Stimulated activated CD4-positive, alpha-beta T cell treated with anti-CD3 and anti-CD28 coated beads, Interleukin-2, amount 100 ng/mL, for 24 hours (primary cell): ENCODE data around the gene NFAM1.

ENCODE experiments used
- DNase-seq, 2 donors: peaks; one replicate each; pipeline ENCODE4 v3.0.0-alpha.2; 2020

Gene NFAM1

DNA sequence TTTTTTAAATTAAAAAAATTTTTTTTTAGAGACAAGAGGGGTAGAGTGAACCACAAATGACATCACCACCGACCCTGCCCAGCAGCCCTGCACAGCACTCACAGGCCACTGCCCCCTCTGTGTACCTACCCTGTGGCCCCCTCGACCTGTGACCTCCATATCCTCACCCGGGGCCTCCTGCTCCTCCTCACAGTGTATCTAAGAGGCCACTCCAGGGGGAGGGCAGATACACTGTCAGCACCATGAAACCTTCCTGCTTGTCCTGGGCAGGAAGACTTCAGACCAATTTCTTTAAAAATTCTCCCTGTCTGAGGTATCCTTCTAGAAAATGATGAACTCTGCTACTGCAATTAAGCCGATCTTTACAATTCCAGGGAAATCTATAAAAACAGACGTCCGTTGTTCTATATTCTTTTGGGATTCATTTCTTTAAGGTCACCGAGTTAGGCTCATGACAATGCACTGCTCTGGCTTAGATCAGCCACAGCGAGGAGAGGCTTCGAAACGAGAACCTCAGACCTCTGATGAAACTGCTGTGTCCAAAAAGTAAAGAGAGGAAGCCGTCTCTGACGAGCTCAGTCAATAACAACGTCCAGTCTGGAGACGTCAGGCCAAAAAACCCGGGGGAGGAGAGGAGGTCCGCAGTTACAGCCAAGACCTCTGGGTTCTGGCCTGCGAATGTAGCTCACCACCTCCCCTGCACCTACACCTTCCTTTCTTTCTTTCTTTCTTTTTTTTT lies 17.5 kb downstream of the NFAM1 start:
- no peak for DNase-seq

DNA sequence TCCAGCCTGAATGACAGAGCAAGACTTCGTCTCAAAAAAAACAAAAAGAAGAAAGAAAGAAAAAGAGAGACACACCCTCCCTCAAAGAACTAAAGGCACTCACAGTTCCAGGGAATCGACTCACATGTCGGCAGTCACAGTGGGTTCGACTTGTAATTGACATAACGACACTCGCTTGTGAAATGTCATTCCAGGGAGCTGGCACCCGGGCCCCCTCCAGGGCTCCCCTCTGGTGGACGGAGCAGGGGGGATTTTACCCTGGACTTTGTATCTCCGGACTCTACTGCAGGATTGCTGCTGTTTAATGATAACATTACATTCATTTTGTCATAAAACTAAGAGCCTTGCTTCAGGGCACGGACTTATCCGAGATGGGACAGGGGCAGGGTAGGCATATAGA lies 18.2 kb downstream of the NFAM1 start:
- no peak for DNase-seq

DNA sequence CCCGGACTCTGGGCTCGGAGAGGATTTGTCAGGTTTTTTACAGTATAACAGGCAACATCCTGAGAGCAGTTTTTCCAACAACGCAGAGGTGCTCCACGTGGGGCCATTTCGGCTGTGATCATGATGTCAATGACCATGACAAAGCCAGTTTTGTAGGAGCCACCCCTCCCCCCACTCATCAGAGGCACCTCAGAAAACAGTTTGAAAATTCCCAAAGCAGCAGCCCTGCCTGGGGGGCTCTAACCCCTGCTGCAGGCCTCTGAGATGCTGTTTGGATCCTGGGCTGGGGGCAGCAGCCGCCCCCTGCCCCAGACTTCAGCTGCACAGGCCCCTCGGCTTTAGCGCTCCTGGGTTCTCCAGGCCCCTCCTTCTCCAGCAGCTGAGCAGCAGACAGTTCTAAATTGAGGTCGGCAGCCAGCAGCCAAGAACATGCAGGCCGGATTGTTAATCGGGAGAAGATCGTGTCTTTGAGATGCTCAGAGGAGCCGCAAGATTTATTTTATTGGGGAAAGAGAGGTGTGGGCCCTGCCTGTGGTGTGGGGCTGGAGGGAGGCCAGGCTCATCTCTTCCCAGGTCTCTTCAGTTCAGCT lies 19.4 kb downstream of the NFAM1 start:
- DNase-seq: no peak

DNA sequence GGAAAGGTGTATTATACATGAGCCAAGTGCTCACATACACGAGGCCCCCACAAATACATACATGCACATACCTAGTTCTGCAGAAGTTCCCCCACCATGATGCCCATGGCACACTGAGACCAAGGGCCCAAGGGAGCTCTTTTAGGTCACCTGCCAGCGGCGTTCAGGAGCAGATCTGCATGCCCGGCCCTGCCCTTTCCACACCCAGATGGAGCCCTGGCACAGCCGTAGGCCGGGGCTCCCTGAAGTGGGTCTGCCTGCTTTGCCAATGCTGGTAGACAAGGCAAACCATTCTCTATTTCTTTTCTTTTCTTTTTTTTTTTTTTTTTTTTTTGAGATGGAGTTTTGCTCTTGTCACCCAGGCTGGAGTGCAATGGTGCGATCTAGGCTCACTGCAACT lies 21.5 kb downstream of the NFAM1 start:
- DNase-seq: no peak

DNA sequence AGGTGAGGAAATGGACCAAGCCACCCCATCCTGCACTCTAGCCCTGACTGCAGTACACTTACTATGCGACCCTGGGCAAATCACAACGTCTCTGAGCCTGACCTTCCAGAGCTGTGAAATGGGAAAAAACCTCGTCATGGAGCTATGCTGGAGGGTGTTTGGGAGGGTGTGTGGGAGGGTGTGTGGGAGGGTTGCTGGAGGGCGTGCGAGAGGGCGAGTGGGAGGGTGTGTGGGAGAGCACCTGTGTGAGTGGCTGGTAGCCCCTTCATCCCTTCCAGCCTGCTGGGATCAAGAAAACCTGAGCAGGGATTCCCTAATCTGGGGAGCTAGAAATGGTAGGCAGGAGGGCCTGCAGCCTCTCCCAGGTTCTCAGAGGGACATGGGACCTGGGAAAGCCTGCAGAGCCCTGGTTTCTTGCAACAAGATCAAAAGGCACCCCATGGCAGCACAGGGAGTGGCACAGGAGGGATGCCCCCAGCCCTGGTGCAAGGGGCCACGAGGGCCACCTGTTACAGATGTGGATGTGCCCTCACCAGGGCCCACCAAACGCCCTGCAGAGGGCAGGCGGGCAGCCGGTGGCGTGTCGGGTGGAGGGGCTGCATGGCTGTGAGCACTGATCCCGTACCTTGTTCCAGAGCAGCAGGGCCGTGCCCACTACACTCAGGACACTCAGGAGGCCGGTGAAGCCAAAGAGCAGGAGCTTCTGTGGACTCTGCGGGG lies 23.2 kb downstream of the NFAM1 start:
- no peak for DNase-seq

DNA sequence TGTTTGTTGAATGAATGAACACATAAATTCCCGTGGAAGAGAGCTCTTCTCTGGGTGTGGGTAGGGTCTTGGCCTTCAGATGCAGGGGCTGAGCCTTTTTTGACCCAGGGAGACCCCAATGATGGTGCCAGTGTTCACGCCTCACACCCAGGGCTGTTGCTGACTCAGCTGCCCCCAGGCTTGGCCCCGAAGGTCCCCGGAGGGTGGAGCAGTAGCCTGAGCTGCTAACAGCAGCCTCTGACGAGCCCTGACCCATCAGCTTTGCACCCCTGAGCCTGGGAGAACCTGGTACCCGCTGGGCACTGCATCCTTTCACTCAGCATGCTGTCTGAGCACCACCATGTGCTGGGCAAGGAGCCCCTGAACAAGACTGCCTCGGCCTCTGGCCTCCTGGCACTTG lies 23.9 kb downstream of the NFAM1 start:
- no peak for DNase-seq

DNA sequence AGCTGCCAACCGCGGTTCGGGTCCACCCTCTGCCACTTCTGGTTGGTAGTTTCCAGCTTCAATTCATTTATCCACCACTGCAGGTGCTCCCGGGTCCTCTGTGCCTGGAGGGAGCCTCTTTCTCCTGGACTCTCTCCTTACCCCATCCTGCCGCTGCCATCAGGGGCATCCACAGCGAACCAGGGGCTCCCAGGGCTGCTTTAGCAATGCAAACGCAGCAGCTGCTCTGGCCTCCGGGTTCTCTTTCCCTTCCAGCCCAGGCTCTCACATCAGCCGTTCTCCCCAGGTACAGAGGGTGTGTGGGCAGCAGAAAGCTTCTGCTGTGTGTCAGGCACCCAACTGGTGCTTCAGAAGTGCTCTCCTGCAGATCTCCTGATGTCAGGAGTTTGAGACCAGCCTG lies 27.9 kb downstream of the NFAM1 start:
- no peak for DNase-seq

DNA sequence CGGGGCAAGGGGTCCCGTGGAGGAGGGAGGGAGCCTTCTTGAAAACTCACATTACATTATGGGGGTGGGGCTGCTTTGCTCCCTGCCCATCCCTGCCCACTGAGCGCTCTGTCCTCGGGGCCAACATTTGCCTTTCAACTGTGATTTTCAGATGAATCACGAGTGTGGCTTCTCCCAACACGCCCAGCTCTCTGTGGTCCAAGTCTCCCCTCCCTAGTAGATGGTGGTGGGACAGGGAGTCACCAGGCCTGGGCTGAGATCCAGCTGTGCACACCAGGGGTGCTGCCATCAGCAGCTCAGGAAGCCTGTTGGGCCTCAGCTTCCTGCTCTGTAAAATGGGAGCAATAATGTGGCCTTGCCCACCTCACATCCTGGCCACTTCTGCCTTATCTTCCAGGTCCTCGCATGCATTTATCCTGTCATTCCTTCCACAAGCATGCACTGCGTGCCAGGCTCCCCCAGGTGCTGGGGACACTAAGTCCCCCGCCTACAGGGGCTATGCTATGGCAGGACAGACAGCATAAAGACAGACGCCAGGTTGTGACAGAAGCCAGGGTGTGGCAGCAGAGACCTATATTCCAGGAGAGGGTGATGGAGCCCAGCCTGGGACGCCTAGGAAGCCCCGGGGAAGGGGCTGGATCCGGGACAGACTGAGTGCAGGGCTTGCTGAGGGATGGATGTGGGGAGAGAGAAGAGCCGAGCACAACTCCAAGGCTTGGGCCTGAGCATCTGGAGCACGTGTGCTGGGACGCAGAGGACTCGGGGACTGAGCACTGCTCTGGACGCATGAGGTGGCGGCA lies 30.5 kb downstream of the NFAM1 start:
- no peak for DNase-seq

DNA sequence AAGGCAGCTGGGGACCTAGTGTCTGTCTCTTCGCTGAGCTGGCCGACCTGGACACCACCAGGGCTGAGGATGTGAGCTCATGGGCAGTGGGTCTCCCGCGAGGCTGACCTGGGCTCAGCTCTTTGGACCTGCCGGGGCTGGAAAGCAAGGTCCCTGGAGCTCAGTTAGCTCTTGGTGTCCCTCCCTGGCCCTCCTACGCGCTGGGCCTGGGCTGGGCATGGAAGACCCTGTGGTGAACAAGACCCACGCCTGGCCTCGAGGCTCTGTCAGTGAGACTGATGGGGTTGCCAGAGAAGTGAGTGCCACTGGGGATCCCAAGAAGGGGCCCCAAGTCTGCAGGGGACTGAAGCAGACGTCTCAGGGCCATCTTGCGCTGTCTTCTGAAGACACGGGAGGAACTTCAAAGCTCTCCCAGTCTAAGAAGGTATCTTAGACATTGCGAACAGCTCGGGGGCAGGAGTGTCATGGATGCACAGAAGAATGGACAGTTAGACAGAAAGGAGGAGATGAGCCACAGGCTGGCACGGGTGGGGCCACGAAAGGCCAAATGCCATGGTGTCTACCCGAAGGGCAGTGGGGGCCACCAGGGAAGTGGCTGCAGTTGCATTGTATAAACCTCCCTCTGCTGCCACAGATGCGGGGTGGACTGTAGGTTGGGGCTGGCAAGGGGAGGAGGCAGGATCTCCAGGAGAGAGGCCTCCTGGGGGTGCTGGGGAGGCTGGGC lies 31.2 kb downstream of the NFAM1 start:
- no peak for DNase-seq

DNA sequence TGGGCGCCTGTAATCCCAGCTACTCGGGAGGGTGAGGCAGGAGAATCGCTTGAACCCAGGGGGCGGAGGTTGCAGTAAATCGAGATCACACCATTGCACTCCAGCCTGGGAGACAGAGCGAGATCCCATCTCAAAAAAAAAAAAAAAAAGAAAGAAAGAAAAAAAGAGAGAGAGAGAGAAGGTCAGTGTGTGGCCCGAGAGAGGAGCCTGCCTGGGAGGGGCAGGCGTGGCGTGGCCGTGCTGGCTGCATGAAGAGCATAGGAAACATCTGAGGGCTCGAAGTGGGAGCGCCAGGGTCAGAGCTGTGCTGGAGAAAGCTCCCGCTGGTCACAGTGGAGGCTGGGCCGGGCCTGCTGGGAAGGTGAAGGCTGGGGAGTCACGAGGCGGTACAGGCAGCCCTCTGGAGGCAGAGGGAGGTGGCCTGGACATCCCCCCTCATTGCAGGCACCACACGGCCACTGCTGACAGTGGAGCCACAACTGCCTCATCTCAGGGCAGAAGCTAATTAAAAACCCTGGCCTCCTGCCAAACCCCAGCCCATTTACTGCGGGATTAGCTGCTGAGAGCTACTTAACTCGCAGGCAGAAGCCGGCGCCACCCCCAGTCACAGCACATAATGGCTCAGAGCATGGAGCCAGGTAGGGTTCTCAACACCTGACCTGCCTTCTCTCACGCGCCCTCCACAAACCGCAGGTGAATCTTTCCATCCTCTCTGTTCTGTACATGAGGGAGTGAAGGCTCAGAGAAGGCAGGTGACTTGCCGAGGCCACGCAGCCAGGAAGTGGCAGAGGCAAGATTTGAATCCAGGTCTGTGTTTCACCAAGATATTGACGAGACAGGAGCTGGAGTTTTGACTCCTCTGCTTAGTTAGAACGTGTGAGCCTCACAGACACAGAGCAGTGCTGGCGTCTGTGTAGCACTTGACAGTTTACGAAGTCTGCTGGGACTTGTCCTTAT lies 32.6 kb downstream of the NFAM1 start:
- DNase-seq: no peak

DNA sequence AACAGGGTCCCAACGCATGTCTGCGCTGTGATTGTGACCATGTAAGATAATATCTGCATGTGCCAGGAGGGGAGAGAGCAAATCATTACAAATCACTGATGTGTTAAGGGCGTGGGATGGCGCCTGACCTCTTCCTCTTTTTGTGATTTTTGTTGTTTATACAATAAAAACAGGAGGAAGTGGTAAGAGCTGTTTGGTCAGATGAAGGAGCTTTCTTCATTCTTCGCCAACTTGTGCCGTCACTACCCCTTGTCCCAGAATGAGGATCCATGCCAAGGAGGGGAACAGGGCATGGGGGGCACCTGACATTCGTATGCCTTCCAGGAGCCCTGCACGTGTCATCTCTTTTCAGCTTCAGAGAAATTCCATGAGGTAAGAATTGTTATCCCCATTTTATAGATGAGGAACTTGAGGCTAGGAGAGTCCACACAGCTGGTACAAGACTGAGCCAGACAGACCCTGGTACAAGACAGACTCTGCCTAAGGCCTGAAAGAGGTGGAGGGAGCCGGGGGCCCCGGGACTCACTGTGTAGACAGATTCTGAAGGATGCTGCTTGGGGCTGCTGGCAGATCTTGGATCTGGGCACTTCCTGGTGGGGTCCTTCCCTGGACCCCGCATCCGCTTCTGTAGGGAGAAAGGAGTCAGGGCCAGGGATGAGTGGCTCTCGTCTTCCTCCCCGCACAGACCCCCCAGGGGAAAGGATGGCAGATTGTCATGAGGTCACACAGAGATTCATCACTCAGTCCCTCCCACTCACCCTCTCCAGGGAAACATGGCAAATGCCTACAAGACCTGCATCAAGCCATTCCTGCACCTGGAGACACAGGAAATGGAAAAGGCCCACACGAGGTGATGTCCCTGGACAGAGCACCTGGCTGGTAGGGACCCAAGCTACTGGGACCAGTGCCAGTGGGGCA lies 34.6 kb downstream of the NFAM1 start:
- DNase-seq: no peak

DNA sequence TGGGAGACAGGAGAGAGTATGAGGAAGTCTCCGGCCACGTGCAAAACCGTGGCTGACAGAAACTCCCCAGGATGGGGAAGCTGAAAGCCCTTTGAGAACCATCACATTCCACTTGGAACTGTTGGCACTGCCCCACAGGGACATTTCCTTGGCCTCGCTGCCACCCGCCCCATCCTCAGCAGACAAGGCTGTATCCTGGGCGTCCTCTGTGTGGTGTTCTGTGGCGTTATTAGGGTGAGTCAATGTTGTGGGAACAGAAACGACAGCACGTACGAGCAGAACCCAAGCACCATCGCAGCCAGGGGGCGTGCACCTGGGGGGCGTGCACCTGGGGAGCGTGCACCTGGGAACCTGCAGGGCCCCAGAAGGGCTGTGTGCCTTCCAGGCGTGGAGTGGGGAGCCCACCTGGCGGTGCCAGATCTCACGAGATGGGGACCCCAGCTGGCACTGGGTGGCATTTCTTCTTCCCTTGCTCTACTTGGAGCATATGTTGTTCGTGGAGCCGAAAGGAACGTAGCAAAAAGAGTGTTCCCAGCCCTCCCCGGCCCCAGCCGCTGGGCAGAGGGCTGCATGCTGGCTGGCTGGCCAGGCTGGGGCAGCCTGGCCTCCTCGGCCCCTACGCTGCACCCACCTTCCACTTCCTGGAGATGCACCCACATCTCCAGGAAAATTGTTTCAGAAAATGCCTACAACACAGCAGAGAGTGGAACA lies 35.4 kb downstream of the NFAM1 start:
- no peak for DNase-seq

DNA sequence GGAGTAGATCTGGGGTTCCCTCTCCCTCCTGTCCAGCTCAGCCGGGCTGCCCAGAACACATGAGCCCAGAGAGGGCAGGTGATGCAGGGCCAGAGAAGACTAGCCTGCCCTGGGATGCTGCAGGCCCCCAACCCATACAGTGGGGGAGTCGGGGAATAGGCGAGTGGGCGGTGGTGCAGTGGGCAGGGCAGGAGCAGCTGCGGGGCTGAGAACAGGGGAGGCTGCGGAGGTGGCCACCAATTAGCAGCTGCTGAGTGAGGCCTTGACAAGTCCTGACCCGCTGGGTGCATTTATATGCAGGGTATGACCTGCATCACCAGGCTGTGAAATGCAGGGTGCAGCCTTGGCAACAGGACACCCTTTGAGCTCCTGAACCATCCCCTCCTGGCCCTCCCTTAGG lies 43.1 kb downstream of the NFAM1 start:
- DNase-seq: no peak

DNA sequence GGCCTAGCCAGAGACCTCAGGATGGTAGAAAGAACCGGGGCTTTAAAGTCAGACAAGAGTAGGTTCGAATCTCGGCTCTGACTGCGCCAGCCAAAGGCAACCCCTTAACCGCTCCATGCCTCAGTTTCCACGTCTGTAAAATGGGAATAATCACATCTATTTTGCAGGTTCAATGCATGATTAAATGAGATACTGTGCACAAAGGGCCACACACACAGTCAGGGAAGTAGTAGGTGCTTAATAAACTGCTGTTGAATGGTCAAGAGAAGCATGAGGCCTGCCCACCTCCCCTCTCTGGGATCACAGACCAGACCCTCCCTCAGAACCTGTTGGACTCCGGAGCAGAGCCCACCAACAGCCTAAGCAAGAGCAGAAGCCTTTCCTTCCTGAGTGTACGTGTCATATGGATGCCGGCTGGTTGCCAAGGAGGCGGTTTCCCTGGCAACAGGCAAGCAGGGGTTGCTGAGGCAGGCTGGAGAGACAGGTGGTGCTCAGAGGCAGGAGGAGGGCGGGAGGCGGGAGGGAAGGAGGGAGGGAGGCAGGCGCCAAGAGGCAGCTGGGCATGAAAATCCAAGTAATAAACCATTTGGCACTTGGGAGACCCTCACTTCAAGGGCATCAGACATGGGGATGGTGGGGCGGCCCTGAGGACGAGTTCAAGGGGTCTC lies 43.9 kb downstream of the NFAM1 start:
- DNase-seq: no peak

DNA sequence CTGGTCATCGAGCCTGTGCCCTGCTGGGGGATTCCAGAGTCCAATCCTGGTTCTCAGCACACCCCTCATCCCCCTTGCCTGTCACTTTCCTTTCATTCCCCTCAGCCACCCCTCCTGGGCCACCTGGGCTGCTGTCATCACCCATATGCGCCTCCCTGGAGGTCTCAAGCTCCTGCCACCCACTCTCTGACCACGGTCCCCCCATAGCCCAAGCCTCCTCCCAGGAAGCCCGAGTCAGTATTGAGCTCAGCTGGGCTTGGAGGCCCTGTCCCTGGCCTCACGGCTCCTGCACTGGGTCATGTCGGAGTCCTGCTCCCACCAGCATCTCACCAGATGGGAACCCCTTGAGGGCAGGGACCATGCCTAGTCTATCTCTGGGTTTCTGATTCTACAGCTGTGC lies 44.6 kb downstream of the NFAM1 start:
- DNase-seq: no peak

DNA sequence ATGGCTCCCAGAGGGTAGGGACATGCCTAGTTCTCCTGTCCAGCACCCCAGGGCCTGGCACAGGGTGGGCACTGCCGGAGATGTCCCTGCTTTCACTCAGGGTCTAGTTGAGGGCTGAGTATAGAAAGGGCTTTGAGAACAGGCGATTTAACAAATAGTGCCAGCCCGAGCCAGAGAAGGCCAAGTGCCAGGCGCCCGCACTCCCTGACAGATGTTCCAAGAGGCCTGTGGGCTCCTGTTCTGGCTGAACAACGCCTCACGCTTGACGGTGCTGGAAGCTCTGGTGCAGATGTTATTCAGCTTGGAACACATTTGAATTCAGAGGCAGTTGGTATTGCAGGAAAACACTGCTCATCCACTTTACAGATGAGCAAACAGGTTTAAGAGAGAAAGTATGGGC lies 46.5 kb downstream of the NFAM1 start:
- DNase-seq: no peak

DNA sequence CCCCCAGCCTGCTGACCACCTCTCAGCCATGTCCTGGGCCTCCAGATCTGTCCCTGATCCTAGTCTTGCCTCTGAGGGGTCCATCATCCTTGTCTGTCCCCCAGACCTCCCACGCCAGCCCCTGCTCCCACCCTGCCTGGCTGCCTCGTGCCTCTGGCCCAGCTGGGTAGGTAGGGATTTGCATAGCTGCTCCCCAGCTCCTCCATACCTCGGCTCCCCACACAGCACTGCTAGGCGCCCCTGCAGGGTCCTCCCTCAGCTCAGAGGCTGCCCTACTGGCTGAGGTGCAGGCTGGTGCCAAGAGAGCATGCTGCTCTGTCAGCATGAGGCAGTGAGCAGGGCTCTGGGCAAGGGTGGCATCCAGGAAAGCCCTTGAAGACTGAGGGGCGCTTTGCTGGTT lies 47.7 kb downstream of the NFAM1 start:
- no peak for DNase-seq

DNA sequence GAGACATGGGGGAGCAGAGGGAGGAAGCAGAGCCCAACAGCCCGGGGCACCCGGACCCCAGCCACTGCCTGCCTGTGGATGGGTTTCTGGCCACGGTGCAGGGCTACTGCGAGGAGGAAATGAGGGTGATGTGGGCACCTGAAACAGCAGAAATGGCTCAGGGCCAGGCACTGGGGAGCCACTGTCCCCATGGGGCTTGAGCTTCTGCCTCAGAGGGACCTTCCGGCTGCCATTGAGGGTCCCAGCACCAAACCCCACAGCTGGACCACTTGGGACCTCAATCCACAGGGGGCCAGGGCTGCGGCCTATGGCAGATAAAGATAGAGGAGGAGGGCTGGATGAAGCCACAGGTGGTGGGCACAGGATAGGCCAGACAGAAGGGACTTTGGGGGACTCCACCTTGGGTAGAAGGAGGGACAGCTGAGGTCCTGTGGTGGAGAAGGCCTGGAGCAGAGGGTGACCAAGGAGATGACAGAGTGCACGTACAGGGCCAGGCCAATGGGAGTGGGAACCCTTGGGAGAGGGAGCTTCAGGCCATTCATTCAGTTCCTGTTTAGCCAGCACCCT lies 48.3 kb downstream of the NFAM1 start:
- no peak for DNase-seq

DNA sequence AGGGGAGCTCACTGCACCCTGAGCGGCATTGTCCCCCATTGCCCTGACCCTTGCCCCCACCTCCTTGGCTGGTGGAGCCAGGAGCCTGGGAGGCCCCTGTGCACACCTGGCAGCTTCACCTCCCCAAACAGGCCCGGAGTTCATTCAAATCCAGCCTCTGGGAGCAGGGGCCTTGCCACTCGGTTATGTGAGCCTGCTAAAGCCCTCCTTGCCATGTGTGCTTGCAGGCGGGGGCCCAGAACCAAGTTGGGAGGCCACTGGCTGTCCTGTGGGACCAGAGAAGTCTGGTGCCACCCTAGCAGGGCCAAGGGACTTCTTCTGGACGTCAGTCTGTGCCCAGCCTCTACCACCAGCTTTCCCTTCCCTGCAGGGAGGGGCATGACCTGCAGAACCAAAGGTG lies 48.9 kb downstream of the NFAM1 start:
- DNase-seq: no peak
